GM10266 (cell line): ENCODE measurements around the gene PTGDR2.

Experiments
- DNase-seq: peaks from one replicate; pipeline ENCODE4 v3.0.0; 2012; ENCODE audit errors: extremely low spot score
- TF ChIP-seq, protein P1 (sequence below): IDR thresholded peaks from 2 replicates; pipeline ENCODE4 v1.5.1; 2012; ENCODE audit warnings: mild to moderate bottlenecking, low read depth; ENCODE audit not compliant: control insufficient read depth, insufficient read depth; ENCODE audit errors: missing control alignments

PTGDR2 gene

DNA sequence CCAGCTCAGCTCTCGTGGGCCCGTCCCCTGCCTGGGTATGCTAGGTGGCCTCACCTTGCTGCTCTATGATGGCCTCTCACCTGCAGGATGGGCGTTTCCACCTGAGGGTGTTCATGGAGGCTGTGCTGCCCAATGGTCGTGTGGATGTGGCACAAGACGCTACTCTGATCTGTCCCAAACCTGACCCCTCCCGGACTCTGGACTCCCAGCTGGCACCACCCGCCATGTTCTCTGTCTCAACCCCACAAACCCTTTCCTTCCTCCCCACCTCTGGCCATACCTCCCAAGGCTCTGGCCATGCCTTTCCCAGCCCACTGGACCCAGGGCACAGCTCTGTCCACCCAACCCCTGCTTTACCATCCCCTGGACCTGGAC, 13.7 kb upstream of the PTGDR2 start:
- TF ChIP-seq, protein P1, sequence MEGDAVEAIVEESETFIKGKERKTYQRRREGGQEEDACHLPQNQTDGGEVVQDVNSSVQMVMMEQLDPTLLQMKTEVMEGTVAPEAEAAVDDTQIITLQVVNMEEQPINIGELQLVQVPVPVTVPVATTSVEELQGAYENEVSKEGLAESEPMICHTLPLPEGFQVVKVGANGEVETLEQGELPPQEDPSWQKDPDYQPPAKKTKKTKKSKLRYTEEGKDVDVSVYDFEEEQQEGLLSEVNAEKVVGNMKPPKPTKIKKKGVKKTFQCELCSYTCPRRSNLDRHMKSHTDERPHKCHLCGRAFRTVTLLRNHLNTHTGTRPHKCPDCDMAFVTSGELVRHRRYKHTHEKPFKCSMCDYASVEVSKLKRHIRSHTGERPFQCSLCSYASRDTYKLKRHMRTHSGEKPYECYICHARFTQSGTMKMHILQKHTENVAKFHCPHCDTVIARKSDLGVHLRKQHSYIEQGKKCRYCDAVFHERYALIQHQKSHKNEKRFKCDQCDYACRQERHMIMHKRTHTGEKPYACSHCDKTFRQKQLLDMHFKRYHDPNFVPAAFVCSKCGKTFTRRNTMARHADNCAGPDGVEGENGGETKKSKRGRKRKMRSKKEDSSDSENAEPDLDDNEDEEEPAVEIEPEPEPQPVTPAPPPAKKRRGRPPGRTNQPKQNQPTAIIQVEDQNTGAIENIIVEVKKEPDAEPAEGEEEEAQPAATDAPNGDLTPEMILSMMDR: no peak

GRCh38 chr11:60868682-60869450, 13.1 kb upstream of the PTGDR2 start:
- no peak for DNase-seq
- TF ChIP-seq, protein P1: no peak

More for the DNA sequence above, 13.7 kb upstream of the PTGDR2 start:
- no peak for DNase-seq

DNA sequence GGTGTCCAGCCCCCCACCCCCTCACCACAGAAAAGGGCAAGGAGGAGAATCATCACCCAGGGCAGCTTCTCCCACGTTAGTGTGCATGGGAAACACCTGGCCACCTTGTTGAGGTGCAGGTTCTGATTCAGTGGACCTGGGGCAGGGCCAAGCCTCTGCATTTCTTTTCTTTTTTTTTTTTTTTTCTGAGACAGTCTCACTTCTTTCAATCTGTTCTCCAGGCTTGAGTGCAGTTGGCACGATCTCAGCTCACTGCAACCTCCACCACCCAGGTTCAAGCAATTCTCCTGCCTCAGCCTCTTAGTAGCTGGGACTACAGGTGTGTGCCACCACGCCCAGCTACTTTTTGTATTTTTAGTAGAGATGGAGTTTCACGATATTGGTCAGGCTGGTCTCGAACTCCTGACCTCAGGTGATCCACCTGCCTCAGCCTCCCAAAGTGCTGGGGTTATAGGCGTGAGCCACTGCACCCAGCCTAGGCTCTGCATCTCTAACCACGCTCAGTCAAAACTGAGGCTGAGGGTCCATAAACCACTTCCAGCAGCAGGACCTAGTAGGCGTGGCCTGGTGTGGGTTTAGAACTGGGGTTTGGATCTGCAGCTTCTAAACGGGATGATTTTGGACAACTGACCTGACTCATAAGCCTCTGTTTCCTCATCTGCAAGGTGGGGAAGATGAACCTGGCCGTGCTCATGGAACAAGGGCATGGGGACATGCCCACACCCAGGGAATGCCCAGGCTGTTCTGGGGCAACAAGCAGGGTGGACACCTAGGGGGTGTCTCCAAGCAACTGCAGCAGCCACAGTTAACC, 12.3 kb upstream of the PTGDR2 start:
- TF ChIP-seq, protein P1: no peak
- DNase-seq: no peak

GRCh38 chr11:60866911-60867870, 11.4 kb upstream of the PTGDR2 start, which contains the start of gene ZP1:
Gene ZP1, plus strand, starts transcription at chr11:60867542. Its CDS starts 20 bp downstream, at chr11:60867562.
- TF ChIP-seq, protein P1: no peak
- DNase-seq: no peak

GRCh38 chr11:60864856-60865513, 9.2 kb upstream of the PTGDR2 start:
- TF ChIP-seq, protein P1: no peak
- no peak for DNase-seq
